ENCODE results near the gene SEMA6A.
"Not testable (repeated sequence)": the region's sequence is repeated elsewhere in the genome, so short reads cannot be mapped to it uniquely, and the experiment has no call there.

SEMA6A gene

DNA sequence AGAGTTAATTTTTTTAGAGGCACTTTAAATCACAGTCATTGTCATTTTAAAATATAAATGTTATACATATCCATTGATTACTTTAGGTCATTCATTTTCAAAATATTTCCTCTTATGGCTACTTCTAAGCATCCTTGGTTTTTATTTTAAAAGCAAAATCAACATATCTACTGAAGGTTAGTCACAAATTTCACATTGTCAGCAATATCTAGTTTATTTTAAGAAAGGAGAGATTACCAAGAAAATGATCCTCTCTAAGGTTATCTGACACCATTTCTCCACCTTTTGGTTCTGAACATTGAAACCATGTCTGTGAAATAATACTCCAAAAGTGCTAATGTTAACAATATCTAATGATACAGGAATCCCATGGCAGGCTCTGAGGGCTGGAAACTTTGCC is 24.5 kb downstream of the SEMA6A start:
- DNase-seq (ENCODE audit: low read depth in 2 of 2), result no peak

DNA sequence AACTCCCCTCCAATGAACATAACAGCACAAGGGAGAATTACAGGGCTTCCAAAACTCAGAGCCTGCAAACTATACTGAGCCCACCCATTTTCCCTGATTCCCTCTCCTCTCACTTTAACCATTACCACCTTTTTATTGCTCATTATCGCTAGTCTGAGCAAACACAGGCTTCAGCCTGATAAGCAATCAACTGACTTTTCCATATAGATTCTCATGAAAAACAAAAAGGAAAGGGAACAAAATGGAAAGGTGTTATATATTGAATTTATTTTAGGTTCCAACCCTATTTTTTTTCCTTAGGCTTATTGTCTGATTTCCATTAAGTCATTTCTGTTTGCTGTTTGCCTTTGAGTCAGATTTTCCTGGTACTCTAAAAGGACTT is 27.9 kb downstream of the SEMA6A start:
- DNase-seq (ENCODE audit: low read depth in 2 of 2), result no peak

DNA sequence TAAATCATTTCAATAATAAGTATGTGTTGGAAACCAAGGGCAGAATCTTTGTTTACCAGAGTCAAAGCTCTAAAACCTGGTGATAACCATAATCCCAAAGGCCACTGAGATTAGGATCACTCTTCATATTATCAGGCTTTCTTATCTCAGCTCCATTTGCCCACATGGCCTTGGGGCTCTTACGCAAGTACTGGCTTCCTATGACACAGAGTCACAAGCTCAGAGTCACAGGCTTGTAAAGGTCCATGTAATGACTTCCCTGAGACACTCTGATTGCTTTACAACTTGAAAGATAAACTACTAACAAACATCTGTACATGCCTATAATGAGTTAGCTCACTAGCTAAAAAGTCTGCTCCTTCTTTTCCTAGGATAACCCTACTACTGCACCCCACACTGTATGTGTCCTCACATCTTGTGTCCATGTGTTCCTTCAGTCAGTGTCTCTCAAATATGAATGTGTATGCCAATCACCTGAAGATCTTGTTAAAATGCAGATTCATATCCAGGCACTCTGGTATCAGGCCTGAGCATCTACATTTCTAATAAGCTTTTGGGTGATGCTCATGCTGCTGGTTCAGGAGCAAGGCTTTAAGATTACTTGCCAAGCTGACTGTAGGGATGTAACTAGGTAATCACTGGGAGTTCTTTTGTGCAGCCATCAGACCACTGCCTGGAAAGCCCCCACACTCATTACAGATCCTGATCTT is 28.4 kb downstream of the SEMA6A start:
- no peak for DNase-seq (ENCODE audit: low read depth in 2 of 2)

DNA sequence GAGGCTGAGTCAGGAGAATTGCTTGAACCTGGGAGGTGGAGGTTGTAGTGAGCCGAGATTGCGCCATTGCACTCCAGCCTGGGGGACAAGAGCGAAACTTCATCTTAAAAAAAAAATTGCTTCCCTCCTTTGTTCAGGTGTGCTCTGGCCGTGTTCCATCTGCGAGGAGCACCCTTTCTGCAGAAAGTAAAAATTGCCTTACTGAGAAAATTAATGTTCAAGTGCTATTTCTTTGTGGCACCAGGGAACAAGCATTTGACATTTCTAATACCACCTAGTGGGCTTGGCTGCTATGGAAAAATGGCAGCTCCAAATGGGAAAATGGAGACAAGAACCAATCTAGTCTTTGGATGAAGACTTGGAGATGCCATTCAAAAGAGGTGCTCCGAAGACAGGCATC is 29.2 kb downstream of the SEMA6A start:
- DNase-seq (ENCODE audit: low read depth in 2 of 2), result not testable (repeated sequence)

DNA sequence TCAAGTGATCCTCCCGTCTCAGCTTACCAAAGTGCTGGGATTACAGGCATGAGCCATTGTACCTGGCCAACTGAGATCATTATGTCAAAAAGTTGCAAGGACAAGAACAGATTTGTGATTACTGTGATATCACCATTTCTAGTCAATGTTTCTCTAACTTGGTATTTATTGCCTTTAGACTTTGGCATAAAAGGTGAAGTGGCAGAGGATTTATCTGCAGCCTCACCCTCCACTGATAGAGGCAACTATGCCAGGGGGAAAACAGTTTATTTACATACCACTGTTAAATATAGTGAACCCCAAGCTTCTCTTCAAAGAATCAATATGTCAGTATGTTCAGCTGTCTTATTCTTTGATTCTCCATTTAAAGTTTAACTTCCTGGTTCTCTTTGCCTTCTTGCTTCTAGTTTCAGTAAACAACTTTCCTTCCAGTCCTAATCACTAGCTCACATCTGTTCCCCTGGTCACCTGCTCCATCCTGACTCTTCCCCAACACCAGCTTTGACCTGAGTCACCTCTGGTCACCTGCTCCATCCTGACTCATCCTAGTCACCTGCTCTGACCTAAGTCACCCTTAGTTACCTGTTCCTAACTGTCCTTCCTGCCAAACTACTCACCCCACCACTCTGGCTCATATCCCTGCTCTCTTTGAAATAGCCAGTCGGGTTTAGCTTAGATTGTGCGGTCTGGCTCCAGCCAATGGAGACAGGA is 29.9 kb downstream of the SEMA6A start:
- DNase-seq (ENCODE audit: low read depth in 2 of 2), result no peak

DNA sequence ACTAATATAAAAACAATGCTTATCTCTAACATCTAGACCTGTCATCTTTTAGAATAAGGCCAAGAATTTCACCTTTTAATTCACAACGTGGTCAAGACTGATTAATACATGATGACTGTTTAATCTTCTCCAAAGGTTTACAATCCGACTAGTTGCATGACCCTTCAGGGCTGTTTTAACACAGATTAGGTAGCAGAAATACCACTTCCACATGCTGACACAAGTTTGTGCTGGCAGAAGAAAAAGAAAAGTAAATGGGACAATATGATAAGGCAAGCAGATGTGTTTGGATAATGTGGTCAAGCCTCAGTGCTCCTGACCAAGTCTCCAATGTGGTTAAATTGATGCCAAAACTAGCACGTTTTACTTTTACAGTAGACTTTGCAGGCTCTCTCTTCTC is 31.1 kb downstream of the SEMA6A start:
- DNase-seq (ENCODE audit: low read depth in 2 of 2), result no peak

DNA sequence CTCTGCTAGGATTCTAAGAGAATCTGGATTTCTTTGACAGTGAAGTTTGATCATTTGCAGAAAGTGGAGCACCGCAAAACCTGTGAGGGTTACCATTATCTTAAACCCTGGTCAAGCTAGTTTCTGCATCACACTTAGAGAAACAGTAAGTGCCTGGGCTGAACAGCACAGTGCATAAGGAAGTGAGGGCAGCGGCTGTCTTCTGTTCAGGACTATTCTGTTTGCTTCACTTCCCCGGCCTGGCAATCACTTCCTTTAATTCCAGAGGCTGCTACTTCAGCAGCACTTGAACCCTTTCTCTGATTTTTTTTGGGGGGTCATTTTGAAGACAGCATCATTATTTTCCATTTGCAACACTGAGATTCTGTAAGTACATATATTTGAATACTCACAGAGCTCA is 32.0 kb downstream of the SEMA6A start:
- DNase-seq (ENCODE audit: low read depth in 2 of 2), result no peak

DNA sequence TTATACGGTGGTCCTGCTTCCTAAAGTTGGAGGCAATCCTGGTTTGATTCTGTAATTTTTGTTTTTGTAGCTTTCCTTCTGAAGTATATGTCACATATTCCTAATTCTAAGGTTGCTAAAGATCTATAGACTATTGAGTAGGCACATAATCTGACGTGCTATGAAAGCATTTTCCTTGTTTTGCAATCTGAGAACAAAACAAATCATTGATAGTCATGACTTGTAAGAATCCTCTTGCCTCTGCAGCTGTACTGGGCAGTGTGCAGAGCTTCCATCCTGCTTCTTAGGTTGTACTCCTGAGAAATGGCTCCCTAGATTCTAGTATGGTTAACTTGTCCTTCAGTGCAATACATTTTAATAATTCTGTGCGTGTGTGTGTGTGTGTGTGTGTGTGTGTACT is 35.4 kb downstream of the SEMA6A start:
- no peak for DNase-seq (ENCODE audit: low read depth in 2 of 2)

DNA sequence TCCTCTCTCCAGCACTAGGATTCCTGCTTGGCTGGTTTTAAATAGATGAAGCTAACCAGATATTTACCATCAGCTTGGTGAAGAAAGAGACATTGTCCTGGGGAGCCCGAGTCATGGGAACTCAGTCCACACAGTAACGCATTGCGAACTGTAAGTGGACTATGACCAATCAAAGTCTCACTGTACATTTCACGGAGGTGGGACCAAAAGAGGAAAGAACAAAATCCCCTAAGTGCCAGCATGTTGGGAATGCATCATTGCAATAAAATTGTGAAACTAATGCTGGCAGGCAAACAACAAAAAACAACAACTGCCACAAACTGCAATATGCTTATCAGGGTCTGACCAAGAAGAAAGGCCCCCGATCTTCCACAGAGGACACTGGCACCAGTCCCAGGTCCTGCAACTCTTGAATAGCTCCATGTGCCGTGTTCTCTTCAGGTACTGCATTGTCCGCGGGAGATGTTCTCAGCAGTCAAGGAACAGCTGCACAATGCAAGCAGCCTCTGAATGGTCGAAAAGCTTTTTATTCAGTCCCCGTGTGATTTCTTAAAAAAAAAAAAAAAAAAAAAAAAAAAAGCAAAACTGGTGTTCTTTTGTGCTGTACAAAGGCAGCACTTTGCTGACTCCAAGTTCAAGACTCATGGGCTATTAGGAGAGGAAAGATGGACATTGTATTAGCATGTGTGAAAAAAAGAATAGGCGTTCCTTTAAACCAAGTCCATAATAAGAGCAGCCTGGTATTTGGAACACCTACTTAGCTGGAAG is 38.1 kb downstream of the SEMA6A start:
- DNase-seq (ENCODE audit: low read depth in 2 of 2), result no peak

DNA sequence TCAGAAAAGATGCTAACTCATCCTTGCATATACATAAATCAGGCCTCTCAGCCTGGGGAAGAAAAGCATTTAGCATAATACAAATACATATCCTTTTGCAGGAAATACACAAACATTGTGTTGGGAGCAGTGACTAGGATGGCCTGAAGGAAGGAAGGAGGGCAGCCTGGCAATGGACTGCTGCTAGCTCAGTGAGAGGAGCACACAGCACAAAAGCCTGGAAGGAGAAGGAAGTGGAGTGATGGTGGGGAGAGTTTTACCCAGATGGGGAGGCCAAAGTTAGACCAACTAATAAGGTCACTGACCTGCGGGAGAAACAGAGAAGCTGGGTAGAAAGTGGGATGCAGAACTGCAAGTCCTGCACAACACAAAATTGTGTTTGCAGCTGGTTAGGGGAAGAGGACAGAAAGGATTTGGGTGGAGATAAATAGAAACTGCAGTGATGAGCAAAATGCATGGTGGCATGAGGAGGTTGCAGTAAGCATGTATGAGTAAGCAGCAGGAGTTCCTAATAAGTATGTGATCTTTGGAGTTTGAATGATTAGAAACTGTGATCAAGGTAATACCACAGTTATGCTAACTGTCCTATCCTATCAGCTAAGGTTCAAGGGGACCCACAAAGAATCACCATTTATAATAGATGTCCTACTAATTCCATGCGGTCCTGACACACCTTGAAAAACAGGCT is 39.5 kb downstream of the SEMA6A start:
- DNase-seq (ENCODE audit: low read depth in 2 of 2), result no peak

DNA sequence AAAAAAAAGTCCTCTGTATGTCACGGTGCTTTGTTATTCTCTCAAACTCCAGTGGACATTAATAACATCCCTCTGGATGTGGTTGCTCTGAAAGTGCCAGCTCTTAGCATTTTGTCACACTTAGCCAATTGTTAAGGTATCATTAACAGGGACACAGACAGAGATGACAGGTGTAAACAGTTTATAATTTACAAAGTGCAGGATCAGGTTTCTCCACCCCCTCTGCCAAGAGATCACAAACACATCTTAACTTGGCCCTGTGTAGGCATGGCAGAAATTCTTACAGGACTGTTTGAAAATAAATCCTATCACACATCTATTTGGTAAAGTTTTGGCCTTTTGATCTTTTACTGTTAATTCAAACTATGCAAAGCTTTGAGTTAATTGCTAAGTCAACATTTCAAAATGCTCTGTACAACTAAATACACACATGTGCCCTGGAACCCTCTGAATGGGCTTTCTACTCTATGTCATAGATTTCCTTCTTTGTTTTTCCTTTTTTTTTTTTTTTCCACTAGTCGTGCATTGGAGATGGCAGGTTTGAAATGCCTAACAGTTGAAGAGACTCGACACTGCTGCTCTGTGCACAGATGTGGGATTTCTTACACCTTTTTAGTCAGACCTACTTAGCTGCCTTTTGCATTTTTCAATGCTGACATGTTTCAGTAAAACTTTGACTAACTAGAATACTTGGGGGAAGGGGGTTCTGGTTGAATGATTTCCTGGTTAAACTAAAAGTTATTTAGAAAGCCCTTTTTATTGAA is 41.7 kb downstream of the SEMA6A start:
- DNase-seq (ENCODE audit: low read depth in 2 of 2), result no peak

DNA sequence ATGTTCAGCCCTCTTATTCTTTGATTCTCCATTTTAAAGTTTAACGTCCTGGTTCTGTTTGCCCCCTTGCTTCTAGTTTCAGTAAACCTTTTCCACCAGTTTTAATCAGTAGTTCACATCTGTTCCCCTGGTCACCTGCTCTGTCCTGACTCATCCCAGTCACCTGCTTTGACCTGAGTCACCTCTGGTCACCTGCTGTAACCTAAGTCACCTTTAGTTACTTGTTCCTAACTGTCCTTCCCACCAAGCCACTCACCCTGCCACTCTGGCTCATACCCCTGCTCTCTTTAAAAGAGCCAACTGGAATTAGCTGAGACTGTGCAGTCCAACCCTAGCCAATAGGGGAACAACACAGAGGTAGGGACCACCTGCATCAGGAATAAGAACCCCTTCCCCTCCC is 43.0 kb downstream of the SEMA6A start:
- no peak for DNase-seq (ENCODE audit: low read depth in 2 of 2)

DNA sequence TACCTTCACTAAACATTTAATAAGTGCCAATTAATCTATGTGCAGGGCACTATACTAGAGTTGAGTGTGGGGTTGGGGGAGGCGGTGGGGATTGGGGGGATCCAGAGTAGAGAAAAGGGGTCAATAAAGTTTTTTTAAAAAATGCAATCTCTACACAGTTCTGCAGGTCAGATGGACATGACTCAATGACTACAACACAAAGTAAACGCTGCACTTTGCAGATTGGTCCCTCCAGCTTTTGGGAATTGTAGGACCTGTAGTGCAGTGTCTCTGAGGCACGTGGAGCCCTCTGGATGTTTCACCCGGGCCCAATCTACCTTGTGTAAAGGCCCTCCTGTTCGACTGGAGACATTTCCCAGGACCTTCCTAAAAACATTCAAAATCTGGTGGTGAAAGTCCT is 43.5 kb downstream of the SEMA6A start:
- no peak for DNase-seq (ENCODE audit: low read depth in 2 of 2)

DNA sequence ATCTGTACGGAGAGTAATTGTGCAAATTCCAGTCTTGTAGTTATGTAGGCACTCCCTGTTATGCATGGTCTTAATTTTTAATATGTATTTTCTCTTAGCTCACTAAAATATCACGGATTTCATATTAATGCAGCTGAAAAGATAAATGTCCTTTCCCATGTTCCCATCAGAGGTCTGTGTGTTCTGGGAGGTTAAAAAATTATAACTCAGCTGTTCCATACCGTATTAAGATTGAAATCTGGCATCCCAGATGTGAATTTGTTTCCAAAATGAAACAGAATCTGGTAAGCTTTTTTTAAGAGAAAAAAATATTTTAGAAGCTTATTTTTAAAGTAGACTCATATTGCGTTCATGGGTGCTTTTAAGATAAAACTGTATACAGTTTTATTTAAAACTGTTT is 44.3 kb downstream of the SEMA6A start:
- DNase-seq (ENCODE audit: low read depth in 2 of 2), result no peak

DNA sequence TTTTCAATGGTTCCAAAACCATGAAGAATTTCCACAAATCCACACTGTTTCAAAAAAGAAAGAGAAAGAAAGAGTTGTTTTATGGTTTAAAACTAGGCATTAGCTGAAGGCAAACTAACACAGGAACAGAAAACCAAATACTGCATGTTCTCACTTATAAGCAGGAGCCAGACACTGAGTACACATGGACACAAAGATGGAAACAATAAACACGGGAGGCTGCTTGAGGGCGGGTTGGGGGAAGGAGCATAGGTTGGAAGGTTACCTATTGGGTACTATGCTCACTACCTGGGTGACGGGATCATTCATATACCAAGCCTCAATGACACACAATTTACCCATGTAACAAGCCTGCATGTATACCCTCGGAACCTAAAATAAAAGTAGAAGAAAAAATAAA is 45.0 kb downstream of the SEMA6A start:
- DNase-seq (ENCODE audit: low read depth in 2 of 2), result no peak

DNA sequence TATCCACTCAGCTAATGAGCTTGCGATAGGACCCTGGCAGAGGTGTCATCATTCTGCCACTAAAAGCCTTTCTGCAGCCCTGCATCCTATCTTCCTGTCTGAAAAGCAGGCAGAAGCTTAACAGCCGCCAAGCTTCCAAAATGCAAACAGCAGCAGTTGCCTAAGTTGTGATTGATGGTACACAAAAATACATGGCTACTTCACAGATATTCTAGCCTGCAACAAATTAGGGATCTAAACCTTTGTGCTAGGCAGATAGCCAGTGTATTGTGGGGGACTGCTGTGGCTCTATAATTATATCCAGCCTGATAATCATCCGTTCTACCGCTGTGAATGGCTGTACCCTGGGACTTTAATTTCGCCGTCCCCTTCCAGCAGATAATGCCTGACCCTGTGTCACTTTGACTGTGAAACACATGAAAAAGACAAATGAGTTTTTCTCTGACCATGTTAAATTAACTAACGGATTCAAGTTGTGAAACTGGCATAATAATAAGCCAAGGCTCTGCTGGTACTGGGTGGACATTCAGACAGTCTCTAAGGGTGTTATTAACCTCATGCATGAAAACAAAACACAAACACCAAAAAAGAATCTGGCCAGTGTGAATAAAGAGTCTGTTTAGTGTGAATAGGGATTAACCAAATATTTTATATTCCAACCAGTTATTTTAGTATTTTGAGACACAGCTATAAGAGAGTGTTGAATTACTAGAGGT is 45.9 kb downstream of the SEMA6A start:
- no peak for DNase-seq (ENCODE audit: low read depth in 2 of 2)

DNA sequence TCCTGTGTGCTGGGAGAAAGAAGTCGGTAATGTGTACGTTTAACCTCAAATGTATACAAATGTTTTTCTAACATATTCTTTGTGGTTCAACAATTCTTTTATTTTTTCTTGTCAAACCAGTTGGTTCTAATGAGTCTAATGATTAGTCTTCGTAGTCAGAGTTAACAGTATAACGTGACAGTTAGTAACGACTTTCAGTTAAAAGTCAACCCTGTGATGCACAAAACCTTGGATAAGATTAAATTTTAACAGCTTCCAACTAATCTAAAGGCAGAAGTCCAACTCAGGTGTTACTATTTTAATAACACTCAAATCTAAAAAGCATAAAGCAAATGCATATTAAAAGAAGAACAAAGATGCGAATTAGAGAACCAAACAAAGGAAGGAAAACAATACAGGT is 47.0 kb downstream of the SEMA6A start:
- no peak for DNase-seq (ENCODE audit: low read depth in 2 of 2)

DNA sequence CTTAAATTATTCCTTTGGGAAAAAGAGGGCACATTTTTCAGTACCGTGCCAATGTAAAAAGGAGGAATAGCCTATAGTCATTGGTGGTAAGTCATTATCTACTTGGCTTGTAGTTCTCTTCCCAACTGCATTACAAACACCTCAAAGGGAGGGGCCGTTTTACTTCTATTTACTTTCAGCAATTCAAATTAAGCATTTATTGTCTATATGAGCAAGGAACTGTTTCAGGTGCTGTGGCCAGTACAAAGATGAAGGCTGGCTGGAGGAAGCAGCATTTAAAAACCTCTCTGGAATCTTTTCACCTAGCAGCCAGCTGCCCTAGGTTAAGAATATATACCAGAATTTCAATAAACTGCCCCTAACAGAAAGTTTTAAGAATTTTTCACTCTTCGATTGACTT is 48.9 kb downstream of the SEMA6A start:
- DNase-seq (ENCODE audit: low read depth in 2 of 2), result no peak

DNA sequence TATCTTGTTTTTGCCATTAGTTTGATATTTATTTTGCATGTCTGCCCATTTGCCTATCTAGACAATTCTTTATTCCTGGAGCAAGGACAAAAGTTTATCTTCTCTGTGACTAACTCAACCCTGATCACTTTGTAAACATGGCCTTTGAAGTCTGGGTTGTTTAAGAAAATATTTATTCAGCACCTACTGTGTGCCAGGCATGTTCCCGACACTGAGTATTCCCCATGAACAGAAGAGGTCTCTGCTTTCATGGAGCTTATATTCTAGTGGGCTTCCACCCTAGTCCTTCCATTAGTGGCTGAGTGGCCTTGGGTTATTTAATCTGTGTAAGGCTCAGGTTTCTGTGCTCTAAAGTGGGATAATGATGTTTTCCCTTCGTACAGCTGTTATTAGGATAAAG is 49.7 kb downstream of the SEMA6A start:
- DNase-seq (ENCODE audit: low read depth in 2 of 2), result no peak

DNA sequence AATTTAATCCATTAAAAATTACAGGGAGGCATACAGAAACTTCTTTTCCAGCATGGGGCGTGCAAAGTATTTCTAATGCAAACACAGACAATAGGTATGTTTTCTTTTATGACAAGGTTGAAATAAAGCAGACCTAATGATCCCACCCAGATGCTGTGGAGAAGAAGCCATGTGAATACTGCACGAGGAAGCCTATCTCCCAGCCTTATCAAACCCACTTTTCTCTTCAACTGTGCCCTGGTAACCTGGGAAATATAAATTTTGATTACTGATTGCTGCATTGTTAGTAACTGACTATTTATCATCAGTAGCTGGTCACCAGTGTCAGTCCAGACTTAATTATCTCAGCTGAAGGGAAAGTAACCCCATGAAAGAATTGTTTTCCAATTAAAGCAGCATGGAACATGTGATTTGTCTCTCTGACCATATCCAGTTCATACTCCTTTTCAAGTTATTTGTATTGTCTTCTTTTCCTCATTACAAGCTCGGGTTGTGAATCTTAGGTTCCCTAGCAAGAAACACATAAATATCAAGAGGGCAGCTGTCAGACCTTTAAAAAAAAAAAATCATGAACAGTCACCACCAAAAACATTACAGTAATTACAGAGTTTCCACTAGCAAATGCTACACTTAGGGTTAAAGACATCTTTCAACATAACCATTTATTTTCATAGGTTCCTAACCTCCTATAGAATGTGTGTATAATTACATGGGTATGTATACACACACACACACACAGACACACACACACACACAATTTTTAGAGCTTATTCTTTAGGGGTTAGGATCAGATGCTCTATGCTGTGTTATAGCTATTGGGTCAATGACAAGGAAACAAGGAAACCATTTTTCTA is 50.3 kb downstream of the SEMA6A start:
- DNase-seq (ENCODE audit: low read depth in 2 of 2), result no peak

Data from stimulated activated CD8-positive, alpha-beta memory T cell treated with anti-CD3 and anti-CD28 coated beads, Interleukin-15, amount 100 ng/mL, for 48 hours (primary cell).